ENCODE results near the gene PIM3. TPM values are rescaled to one million over a fixed set of nuclear protein-coding genes. Genes with fewer than 3 reads are reported as not detected.
"Not testable (repeated sequence)": the region's sequence is repeated elsewhere in the genome, so short reads cannot be mapped to it uniquely, and the experiment has no call there.

PIM3 gene
- total and polyA plus RNA-seq, 4 donors, result 11.0 to 74.9 (median 28.7) TPM

GRCh38 chr22:49979587-49980264, 19.2 kb downstream of the PIM3 start:
- intact Hi-C loops (cut with DNase I), result loop anchor here (5.0 to 10.0 kb wide), 3 partner anchors 48 to 55 kb away; no protein-coding TSS in a partner anchor
- no peaks in the 10 kb centered on the region for H3K27me3 ChIP-seq (ENCODE audit: control insufficient read depth in 1 of 2, insufficient read depth in 2 of 2, low read length in 1 of 2)
- ATAC-seq (ENCODE audit: low FRiP score) (peak; percentile 55), DNase-seq (peak; percentile 38 to 51)
- H3K36me3 ChIP-seq (ENCODE audit: control insufficient read depth in 1 of 2, insufficient read depth in 2 of 2, low read length in 1 of 2), result no peaks in the 10 kb centered on the region
- no peaks in the 10 kb centered on the region for H3K9me3 ChIP-seq (ENCODE audit: control insufficient read depth, low read length)
- WGBS, 2 donors, result 53 to 55% methylated on average over 7 of the region's 7 CpGs
- no peaks in the 10 kb centered on the region for H3K4me1 ChIP-seq (ENCODE audit: control insufficient read depth in 1 of 2, insufficient read depth in 2 of 2, low read length in 2 of 2)
- no peak overlapping the region for H3K27ac ChIP-seq (ENCODE audit: low read depth in 1 of 2, low read length in 2 of 2)
- H3K4me3 ChIP-seq (ENCODE audit: low read length in 2 of 2), result no peak overlapping the region

GRCh38 chr22:49981799-49982198, 21.2 kb downstream of the PIM3 start:
- WGBS, 2 donors, result 93 to 96% methylated on average over 7 of the region's 7 CpGs
- not testable (repeated sequence) for H3K9me3 ChIP-seq (ENCODE audit: control insufficient read depth, low read length); H3K27ac ChIP-seq (ENCODE audit: low read depth in 1 of 2, low read length in 2 of 2); DNase-seq; H3K27me3 ChIP-seq (ENCODE audit: control insufficient read depth in 1 of 2, insufficient read depth in 2 of 2, low read length in 1 of 2); ATAC-seq (ENCODE audit: low FRiP score); H3K36me3 ChIP-seq (ENCODE audit: control insufficient read depth in 1 of 2, insufficient read depth in 2 of 2, low read length in 1 of 2); H3K4me1 ChIP-seq (ENCODE audit: control insufficient read depth in 1 of 2, insufficient read depth in 2 of 2, low read length in 2 of 2); H3K4me3 ChIP-seq (ENCODE audit: low read length in 2 of 2)
- intact Hi-C loops (cut with DNase I), result loop anchor here in 1 of 2 donors (5.0 kb wide), 1 partner anchor 46 kb away; no protein-coding TSS in a partner anchor

GRCh38 chr22:49983148-49984042, 22.8 kb downstream of the PIM3 start:
- ATAC-seq (ENCODE audit: low FRiP score) (peak; percentile 33), DNase-seq (peak; percentile 44 to 75)
- H3K36me3 ChIP-seq (ENCODE audit: control insufficient read depth in 1 of 2, insufficient read depth in 2 of 2, low read length in 1 of 2), result no peaks in the 10 kb centered on the region
- intact Hi-C loops (cut with DNase I), result loop anchor here in 1 of 2 donors (5.0 kb wide), 1 partner anchor 44 kb away; no protein-coding TSS in a partner anchor
- H3K9me3 ChIP-seq (ENCODE audit: control insufficient read depth, low read length), result no peaks in the 10 kb centered on the region
- H3K27ac ChIP-seq (ENCODE audit: low read depth in 1 of 2, low read length in 2 of 2), result no peak overlapping the region
- H3K4me3 ChIP-seq (ENCODE audit: low read length in 2 of 2), result no peak overlapping the region
- no peaks in the 10 kb centered on the region for H3K4me1 ChIP-seq (ENCODE audit: control insufficient read depth in 1 of 2, insufficient read depth in 2 of 2, low read length in 2 of 2)
- WGBS, 2 donors, result 12 to 16% methylated on average over 61 to 90 of the region's 90 CpGs
- H3K27me3 ChIP-seq (ENCODE audit: control insufficient read depth in 1 of 2, insufficient read depth in 2 of 2, low read length in 1 of 2), result no peaks in the 10 kb centered on the region

- no peak overlapping the region for H3K4me3 ChIP-seq (ENCODE audit: low read length in 2 of 2)
- H3K27ac ChIP-seq (ENCODE audit: low read depth in 1 of 2, low read length in 2 of 2), result no peak overlapping the region
- ATAC-seq (ENCODE audit: low FRiP score) (no peak), DNase-seq (no peak)
- no peaks in the 10 kb centered on the region for H3K27me3 ChIP-seq (ENCODE audit: control insufficient read depth in 1 of 2, insufficient read depth in 2 of 2, low read length in 1 of 2)
- H3K9me3 ChIP-seq (ENCODE audit: control insufficient read depth, low read length), result peaks cover 2% of the 10 kb centered on the region
- intact Hi-C loops (cut with DNase I), result no loop called here
- 93 to 96% methylated on average over 2 of the region's 2 CpGs for WGBS, 2 donors
- H3K36me3 ChIP-seq (ENCODE audit: control insufficient read depth in 1 of 2, insufficient read depth in 2 of 2, low read length in 1 of 2), result no peaks in the 10 kb centered on the region
- H3K4me1 ChIP-seq (ENCODE audit: control insufficient read depth in 1 of 2, insufficient read depth in 2 of 2, low read length in 2 of 2), result no peaks in the 10 kb centered on the region
These were observed 25.8 kb downstream of the PIM3 start for GRCh38 chr22:49986325-49986724.

GRCh38 chr22:49989826-49990225, 29.3 kb downstream of the PIM3 start:
- DNase-seq, result peak in 1 of 2 donors; percentile 46
- intact Hi-C loops (cut with DNase I), result not testable (repeated sequence)

GRCh38 chr22:49991167-49991566, 30.6 kb downstream of the PIM3 start:
- DNase-seq (no peak), ATAC-seq (ENCODE audit: low FRiP score) (no peak)
- H3K27me3 ChIP-seq (ENCODE audit: control insufficient read depth in 1 of 2, insufficient read depth in 2 of 2, low read length in 1 of 2), result no peaks in the 10 kb centered on the region
- no peaks in the 10 kb centered on the region for H3K36me3 ChIP-seq (ENCODE audit: control insufficient read depth in 1 of 2, insufficient read depth in 2 of 2, low read length in 1 of 2)
- intact Hi-C loops (cut with DNase I), result no loop called here
- no peaks in the 10 kb centered on the region for H3K4me1 ChIP-seq (ENCODE audit: control insufficient read depth in 1 of 2, insufficient read depth in 2 of 2, low read length in 2 of 2)
- peaks cover 2% of the 10 kb centered on the region for H3K9me3 ChIP-seq (ENCODE audit: control insufficient read depth, low read length)
- no peak overlapping the region for H3K27ac ChIP-seq (ENCODE audit: low read depth in 1 of 2, low read length in 2 of 2)
- H3K4me3 ChIP-seq (ENCODE audit: low read length in 2 of 2), result no peak overlapping the region
- WGBS, 2 donors, result 90 to 91% methylated on average over 6 of the region's 6 CpGs

More at GRCh38 chr22:49989826-49990225, 29.3 kb downstream of the PIM3 start:
- not testable (repeated sequence) for H3K27ac ChIP-seq (ENCODE audit: low read depth in 1 of 2, low read length in 2 of 2); ATAC-seq (ENCODE audit: low FRiP score); H3K4me1 ChIP-seq (ENCODE audit: control insufficient read depth in 1 of 2, insufficient read depth in 2 of 2, low read length in 2 of 2); H3K27me3 ChIP-seq (ENCODE audit: control insufficient read depth in 1 of 2, insufficient read depth in 2 of 2, low read length in 1 of 2); H3K4me3 ChIP-seq (ENCODE audit: low read length in 2 of 2); H3K9me3 ChIP-seq (ENCODE audit: control insufficient read depth, low read length); H3K36me3 ChIP-seq (ENCODE audit: control insufficient read depth in 1 of 2, insufficient read depth in 2 of 2, low read length in 1 of 2)
- 93 to 94% methylated on average over 19 to 24 of the region's 24 CpGs for WGBS, 2 donors

GRCh38 chr22:49991907-49992533, 31.4 kb downstream of the PIM3 start:
- intact Hi-C loops (cut with DNase I), result no loop called here
- ATAC-seq (ENCODE audit: low FRiP score) (no peak), DNase-seq (peak in 1 of 2 donors; percentile 5)
- Histone ChIP-seq H3K27me3 (ENCODE audit: control insufficient read depth in 1 of 2, insufficient read depth in 2 of 2, low read length in 1 of 2) (no peaks in the 10 kb centered on the region), H3K4me1 (ENCODE audit: control insufficient read depth in 1 of 2, insufficient read depth in 2 of 2, low read length in 2 of 2) (no peaks in the 10 kb centered on the region), H3K27ac (ENCODE audit: low read depth in 1 of 2, low read length in 2 of 2) (no peak overlapping the region), H3K4me3 (ENCODE audit: low read length in 2 of 2) (no peak overlapping the region), H3K36me3 (ENCODE audit: control insufficient read depth in 1 of 2, insufficient read depth in 2 of 2, low read length in 1 of 2) (no peaks in the 10 kb centered on the region), H3K9me3 (ENCODE audit: control insufficient read depth, low read length) (peaks cover 2% of the 10 kb centered on the region)
- WGBS, 2 donors, result 85 to 90% methylated on average over 7 of the region's 7 CpGs

GRCh38 chr22:49992921-49993648, 32.5 kb downstream of the PIM3 start:
- DNase-seq (peak; percentile 81 to 84), ATAC-seq (ENCODE audit: low FRiP score) (peak; percentile 56)
- Histone ChIP-seq H3K4me3 (ENCODE audit: low read length in 2 of 2) (no peak overlapping the region), H3K27me3 (ENCODE audit: control insufficient read depth in 1 of 2, insufficient read depth in 2 of 2, low read length in 1 of 2) (no peaks in the 10 kb centered on the region), H3K4me1 (ENCODE audit: control insufficient read depth in 1 of 2, insufficient read depth in 2 of 2, low read length in 2 of 2) (no peaks in the 10 kb centered on the region), H3K36me3 (ENCODE audit: control insufficient read depth in 1 of 2, insufficient read depth in 2 of 2, low read length in 1 of 2) (no peaks in the 10 kb centered on the region), H3K27ac (ENCODE audit: low read depth in 1 of 2, low read length in 2 of 2) (no peak overlapping the region), H3K9me3 (ENCODE audit: control insufficient read depth, low read length) (peaks cover 2% of the 10 kb centered on the region)
- intact Hi-C loops (cut with DNase I), result no loop called here
- 27 to 29% methylated on average over 22 to 23 of the region's 23 CpGs for WGBS, 2 donors

Measured in aorta (tissue), 5 donors.